ENCODE measurements around the gene MYO10.
A peak's percentile ranks its signal among the peaks of the same experiment; 100 is the strongest.
"Not testable (repeated sequence)": the region's sequence is repeated elsewhere in the genome, so short reads cannot be mapped to it uniquely, and the experiment has no call there.

The MYO10 gene

DNA sequence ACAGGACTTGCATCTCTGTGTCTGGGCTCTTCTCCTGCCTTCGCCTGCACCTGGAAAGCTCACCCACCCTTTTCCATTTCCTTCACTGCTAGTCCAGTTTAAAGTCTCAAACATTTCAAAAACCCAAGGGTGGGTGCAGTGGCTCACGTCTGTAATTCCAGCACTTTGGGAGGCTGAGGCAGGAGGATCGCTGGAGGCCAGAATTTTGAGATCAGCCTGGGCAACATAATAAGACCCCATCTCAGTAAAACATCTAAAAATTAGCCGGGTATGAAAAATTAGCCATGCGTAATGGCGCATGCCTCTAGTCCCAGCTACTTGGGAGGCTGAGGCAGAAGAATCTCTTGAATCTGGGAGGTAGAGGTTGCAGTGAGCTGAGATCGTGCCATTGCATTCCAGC is 179.4 kb downstream of the MYO10 start:
- H2AFZ ChIP-seq (ENCODE audit: low read depth, low read length), result no peak overlapping the region
- peaks cover 9% of the 10 kb centered on the region for H3K4me1 ChIP-seq (ENCODE audit: insufficient read depth, low read length)
- H3K9me3 ChIP-seq (ENCODE audit: low read length), result no peaks in the 10 kb centered on the region
- no peak overlapping the region for H3K4me3 ChIP-seq (ENCODE audit: low read length)
- peaks cover 17% of the 10 kb centered on the region for H3K36me3 ChIP-seq (ENCODE audit: insufficient read depth, low read length)
- H3K27me3 ChIP-seq (ENCODE audit: insufficient read depth, low read length), result no peaks in the 10 kb centered on the region

DNA sequence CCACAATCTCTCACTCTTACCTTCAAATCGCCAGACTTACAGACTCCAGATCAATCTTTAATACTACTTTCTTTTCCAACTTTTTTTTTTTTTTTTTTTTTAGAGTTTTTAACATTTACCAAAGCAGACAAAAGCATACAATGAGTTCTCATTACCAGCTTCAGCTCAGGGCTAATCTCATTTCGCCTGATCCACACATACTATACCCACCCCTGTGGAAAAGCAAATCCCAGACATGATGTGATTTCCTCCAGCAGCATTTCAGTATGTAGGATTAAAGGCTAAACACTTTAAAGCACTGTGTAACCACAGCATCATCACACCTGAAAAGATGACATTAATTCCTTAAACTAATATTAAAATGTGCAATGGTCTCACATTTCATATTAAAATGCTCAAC is 180.4 kb downstream of the MYO10 start:
- Histone ChIP-seq H3K4me1 (ENCODE audit: insufficient read depth, low read length) (peaks cover 10% of the 10 kb centered on the region), H3K4me3 (ENCODE audit: low read length) (no peak overlapping the region), H3K36me3 (ENCODE audit: insufficient read depth, low read length) (peaks cover 9% of the 10 kb centered on the region), H2AFZ (ENCODE audit: low read depth, low read length) (no peak overlapping the region), H3K27me3 (ENCODE audit: insufficient read depth, low read length) (no peaks in the 10 kb centered on the region), H3K9me3 (ENCODE audit: low read length) (no peaks in the 10 kb centered on the region)

DNA sequence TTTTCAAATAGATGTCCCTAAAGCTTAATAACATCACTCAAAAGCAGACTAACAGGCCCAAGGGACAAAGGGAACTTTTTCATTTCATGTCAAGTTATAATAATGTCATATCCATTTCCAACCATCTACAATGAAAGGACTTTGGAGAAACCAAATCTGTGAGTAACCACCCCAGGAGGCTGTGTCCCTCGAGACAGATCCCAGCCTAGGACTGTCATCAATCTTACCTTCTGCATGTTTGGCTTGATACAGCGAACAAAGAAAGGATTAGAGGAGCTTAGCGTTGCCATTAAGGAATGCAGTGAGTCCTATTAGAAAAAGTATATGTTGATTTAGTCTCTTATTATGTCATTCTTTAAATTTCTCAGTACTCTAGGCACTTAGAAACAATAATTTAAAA is 181.5 kb downstream of the MYO10 start:
- no peaks in the 10 kb centered on the region for H3K27me3 ChIP-seq (ENCODE audit: insufficient read depth, low read length)
- peaks cover 10% of the 10 kb centered on the region for H3K4me1 ChIP-seq (ENCODE audit: insufficient read depth, low read length)
- H2AFZ ChIP-seq (ENCODE audit: low read depth, low read length), result no peak overlapping the region
- no peak overlapping the region for H3K4me3 ChIP-seq (ENCODE audit: low read length)
- H3K9me3 ChIP-seq (ENCODE audit: low read length), result peaks cover 2% of the 10 kb centered on the region
- H3K36me3 ChIP-seq (ENCODE audit: insufficient read depth, low read length), result peaks cover 7% of the 10 kb centered on the region

DNA sequence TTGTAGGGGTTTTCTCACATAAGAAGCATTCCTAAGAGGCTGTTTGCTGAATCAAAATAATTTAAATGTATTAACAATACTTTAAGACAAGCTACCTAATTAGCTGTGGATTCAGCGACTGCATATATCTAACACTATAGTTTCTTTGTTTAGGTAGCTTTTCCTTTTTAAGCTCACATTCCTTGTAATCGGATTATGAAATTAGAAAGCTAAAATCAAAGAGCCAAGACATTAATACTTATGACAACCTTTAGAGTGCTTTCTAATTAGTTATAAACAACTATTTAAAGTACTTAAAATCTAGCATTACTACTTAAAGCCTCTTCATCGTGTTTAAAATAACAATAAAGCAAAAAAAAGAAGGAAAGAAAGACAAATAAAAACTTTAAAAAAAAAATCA is 182.0 kb downstream of the MYO10 start:
- Histone ChIP-seq H3K36me3 (ENCODE audit: insufficient read depth, low read length) (peaks cover 4% of the 10 kb centered on the region), H3K4me3 (ENCODE audit: low read length) (no peak overlapping the region), H3K27me3 (ENCODE audit: insufficient read depth, low read length) (no peaks in the 10 kb centered on the region), H3K4me1 (ENCODE audit: insufficient read depth, low read length) (peaks cover 6% of the 10 kb centered on the region), H3K9me3 (ENCODE audit: low read length) (peaks cover 2% of the 10 kb centered on the region), H2AFZ (ENCODE audit: low read depth, low read length) (no peak overlapping the region)

DNA sequence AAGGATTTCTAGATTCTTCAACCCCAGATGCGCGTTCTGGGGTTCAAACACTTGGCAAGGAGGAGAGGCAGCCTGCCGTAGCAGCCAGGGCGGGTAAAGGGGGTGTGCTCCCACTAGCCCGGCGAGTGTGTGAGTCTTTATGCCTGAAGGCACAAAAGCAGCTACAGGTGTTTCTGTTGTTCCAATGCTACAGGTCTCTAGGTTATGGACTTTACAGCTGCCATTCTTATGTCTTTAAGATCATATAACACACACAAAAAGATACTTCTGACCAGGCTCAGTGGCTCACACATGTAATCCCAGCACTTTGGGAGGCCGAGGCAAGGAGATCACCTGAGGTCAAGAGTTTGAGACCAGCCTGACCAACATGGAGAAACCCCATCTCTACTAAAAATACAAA is 185.6 kb downstream of the MYO10 start:
- Histone ChIP-seq H3K27me3 (ENCODE audit: insufficient read depth, low read length) (no peaks in the 10 kb centered on the region), H3K4me3 (ENCODE audit: low read length) (no peak overlapping the region), H2AFZ (ENCODE audit: low read depth, low read length) (no peak overlapping the region), H3K9me3 (ENCODE audit: low read length) (peaks cover 2% of the 10 kb centered on the region), H3K36me3 (ENCODE audit: insufficient read depth, low read length) (peaks cover 3% of the 10 kb centered on the region), H3K4me1 (ENCODE audit: insufficient read depth, low read length) (peaks cover 6% of the 10 kb centered on the region)

DNA sequence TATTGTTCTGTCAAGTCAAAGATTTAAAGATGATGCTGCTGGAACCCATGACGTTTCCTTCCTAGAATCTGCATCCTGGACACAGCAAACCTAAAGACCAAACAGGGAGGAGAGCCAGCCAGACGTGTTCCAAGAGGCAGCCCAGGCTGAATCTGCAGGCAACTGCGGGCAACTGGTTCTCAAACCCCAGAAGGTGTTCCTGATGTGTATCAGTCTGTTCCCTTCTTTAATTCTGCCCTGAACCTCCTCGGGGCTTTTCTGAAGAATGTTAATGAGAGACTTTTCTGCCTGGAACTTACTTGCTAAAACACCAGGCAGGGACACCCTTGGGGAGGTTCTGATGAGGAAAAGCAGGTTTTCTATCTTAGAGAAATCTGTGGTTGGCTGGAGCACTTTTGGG is 186.5 kb downstream of the MYO10 start:
- Histone ChIP-seq H3K4me1 (ENCODE audit: insufficient read depth, low read length) (peaks cover 6% of the 10 kb centered on the region), H3K4me3 (ENCODE audit: low read length) (no peak overlapping the region), H3K36me3 (ENCODE audit: insufficient read depth, low read length) (peaks cover 3% of the 10 kb centered on the region), H2AFZ (ENCODE audit: low read depth, low read length) (no peak overlapping the region), H3K9me3 (ENCODE audit: low read length) (peaks cover 2% of the 10 kb centered on the region), H3K27me3 (ENCODE audit: insufficient read depth, low read length) (no peaks in the 10 kb centered on the region)

DNA sequence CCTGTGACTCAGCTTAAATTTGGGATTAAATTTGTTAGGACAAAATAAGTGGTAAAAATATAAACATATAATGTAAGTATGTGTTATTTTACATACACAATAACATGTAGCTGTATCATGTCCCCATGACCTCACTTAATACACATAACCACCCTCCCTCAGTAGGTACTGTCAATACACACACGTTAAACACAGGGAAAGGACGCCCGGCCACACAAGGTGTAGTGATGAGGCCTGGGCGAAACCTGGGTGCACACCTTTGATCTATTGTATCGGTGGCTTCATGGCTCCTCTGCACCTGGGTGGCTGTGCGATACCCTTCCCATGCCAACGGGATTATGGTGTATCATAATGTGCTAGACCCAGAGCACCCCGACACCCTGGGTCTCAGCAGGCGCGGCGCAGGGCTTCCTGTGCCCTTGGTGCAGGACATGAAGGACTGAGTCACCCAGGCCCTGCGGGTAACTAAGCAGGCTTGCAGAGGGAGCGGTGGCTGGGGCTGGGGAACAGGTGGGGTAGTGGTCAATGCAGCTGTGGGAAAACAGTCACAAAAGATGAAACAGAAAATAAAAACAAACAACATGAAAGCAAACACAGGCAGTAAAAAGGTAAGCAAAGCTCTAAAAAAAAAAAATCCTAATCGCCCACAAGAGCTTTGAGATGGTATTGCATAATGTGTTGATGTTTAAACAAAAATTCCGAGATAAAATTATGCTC is 191.8 kb downstream of the MYO10 start:
- Histone ChIP-seq H3K4me3 (ENCODE audit: low read length) (no peak overlapping the region), H3K9me3 (ENCODE audit: low read length) (no peaks in the 10 kb centered on the region), H2AFZ (ENCODE audit: low read depth, low read length) (no peak overlapping the region), H3K36me3 (ENCODE audit: insufficient read depth, low read length) (peaks cover 3% of the 10 kb centered on the region), H3K27me3 (ENCODE audit: insufficient read depth, low read length) (no peaks in the 10 kb centered on the region), H3K4me1 (ENCODE audit: insufficient read depth, low read length) (peaks cover 16% of the 10 kb centered on the region)

DNA sequence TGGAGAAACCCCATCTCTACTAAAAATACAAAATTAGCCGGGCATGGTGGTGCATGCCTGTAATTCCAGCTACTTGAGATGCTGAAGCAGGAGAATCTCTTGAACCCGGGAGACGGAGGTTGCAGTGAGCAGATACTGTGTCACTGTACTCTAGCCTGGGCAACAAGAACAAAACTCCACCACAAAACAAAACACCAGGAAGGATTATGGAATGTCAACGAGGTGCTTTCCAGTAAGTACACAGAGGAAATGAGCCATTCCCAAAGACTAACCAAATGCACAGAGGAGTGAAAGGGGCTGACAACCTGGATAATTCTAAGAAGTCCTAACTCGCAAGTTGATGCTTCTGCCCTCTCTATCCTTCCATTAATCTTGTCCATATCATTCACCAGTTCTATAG is 193.2 kb downstream of the MYO10 start:
- Histone ChIP-seq H3K36me3 (ENCODE audit: insufficient read depth, low read length) (no peaks in the 10 kb centered on the region), H3K4me3 (ENCODE audit: low read length) (no peak overlapping the region), H2AFZ (ENCODE audit: low read depth, low read length) (no peak overlapping the region), H3K27me3 (ENCODE audit: insufficient read depth, low read length) (no peaks in the 10 kb centered on the region), H3K4me1 (ENCODE audit: insufficient read depth, low read length) (peaks cover 21% of the 10 kb centered on the region), H3K9me3 (ENCODE audit: low read length) (no peaks in the 10 kb centered on the region)

DNA sequence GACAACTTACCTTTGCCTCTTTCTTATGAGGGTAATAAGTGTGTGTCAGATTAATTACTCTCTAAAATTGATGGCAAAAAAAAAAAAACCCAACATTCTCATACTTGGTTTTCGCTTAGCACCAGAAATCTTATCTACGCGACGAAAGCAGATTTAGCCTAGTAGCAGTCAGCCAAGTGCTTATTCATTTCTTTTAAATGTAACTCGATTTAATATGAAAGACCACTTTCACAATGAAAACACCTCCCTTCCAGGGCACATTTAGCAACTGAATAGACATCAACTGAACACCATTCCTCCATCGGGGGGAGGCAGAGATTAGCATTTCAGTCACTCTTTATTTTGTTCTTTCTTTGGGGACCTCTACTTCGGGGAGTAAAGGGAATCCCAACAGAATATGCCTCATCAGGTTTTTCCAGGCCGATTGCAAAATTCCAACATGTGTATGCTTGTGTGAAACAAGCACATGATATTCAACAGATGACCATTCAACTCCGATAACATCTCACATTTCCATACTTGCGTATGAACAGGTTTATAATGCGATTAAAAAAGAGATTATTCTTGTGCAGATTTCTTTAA is 195.2 kb downstream of the MYO10 start:
- Histone ChIP-seq H2AFZ (ENCODE audit: low read depth, low read length) (no peak overlapping the region), H3K27me3 (ENCODE audit: insufficient read depth, low read length) (no peaks in the 10 kb centered on the region), H3K36me3 (ENCODE audit: insufficient read depth, low read length) (no peaks in the 10 kb centered on the region), H3K9me3 (ENCODE audit: low read length) (no peaks in the 10 kb centered on the region), H3K4me1 (ENCODE audit: insufficient read depth, low read length) (peaks cover 41% of the 10 kb centered on the region), H3K4me3 (ENCODE audit: low read length) (peak overlapping the region; percentile 79)

DNA sequence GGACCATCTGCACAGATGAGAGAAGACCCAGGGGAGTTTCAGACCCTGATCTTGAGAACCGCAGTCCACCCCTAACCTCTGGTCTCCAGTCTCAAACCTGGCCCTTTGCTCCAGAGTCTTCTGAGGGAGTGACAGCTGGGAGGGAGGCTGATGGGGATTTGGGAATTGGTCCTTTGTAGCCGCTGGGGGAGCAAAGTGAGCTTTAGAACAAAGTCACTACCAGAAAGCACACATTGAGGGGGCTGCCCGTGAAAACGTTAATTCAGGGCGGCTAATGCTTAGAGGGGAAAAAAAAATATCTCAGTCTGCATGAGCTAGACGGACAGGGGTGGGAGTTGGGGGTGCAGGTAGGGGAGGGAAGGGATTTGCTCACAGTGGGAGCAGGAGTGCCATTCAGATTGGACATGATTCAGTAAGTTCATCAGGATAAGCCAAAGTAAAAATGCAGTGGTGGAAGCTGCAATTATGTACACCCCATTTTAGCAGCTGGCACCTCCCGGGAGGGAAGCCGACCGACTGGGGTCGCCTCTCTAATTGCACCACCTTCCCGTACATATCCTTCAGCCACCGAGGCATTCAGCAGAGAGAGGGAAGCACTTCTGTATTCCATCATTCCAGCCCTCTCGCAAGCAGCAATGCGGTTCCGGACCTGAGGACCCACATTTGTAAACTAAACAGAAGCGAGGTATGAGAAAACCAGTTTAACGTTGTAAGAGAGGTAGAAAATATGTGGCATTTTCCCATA is 195.8 kb downstream of the MYO10 start:
- peaks cover 48% of the 10 kb centered on the region for H3K4me1 ChIP-seq (ENCODE audit: insufficient read depth, low read length)
- H3K9me3 ChIP-seq (ENCODE audit: low read length), result no peaks in the 10 kb centered on the region
- H2AFZ ChIP-seq (ENCODE audit: low read depth, low read length), result no peak overlapping the region
- H3K36me3 ChIP-seq (ENCODE audit: insufficient read depth, low read length), result no peaks in the 10 kb centered on the region
- no peaks in the 10 kb centered on the region for H3K27me3 ChIP-seq (ENCODE audit: insufficient read depth, low read length)
- peak overlapping the region; percentile 79 for H3K4me3 ChIP-seq (ENCODE audit: low read length)

DNA sequence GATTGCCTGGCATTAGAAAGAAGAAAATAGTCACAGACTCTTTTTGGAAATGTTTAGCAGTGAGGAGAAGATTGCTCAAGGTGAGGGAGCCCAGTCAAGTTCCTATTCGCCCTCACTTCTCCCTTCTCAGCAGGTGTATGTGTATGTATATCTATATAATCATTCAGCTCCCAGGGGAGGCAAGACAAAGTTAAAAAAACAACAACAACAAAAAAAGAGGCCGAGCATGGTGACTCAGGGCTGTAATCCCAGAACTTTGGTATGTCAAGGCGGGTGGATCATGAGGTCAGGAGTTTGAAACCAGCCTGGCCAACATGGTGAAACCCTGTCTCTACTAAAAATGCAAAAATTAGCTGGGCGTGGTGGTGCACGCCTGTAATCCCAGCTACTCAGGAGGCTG is 197.7 kb downstream of the MYO10 start:
- not testable (repeated sequence) for H3K36me3 ChIP-seq (ENCODE audit: insufficient read depth, low read length); H3K27me3 ChIP-seq (ENCODE audit: insufficient read depth, low read length); H3K4me3 ChIP-seq (ENCODE audit: low read length); H2AFZ ChIP-seq (ENCODE audit: low read depth, low read length); H3K9me3 ChIP-seq (ENCODE audit: low read length)
- peaks cover 65% of the 10 kb centered on the region for H3K4me1 ChIP-seq (ENCODE audit: insufficient read depth, low read length)

DNA sequence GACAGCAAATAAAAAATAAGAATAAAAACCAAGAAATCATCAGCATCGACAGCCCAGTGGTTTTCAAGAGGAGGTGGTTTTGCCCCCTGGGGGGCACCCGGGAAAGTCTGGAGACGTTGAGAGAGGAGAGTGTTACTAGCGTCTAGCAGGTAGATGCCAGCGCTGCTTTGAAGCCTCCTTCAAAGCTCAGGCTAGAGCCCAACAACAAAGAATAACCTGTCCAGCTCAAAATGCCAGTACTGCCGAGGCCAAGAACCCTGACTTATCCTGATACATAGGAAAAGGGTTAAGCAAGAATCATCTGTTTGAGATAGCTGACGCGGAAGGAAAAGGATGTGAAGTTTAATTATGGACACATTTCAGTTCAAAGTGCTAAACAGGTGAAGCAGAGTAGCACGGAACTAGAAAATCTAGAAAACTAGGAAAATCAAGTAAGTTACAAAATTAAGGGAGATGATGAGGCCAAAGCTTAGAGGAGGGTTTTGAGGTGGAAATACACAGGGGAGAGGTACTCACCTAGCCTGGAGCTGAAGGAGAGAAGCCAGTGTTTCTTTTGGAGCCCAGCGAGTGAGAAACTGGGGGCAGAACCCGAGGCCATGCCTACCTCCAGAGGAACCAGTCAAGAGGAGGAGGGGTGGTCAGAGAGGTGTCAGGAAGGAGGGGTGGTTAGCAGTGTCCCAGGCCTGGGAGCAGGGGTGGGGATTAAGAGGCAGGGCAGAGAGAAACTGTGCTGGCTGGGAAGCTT is 198.3 kb downstream of the MYO10 start:
- H3K36me3 ChIP-seq (ENCODE audit: insufficient read depth, low read length), result no peaks in the 10 kb centered on the region
- H3K27me3 ChIP-seq (ENCODE audit: insufficient read depth, low read length), result no peaks in the 10 kb centered on the region
- H2AFZ ChIP-seq (ENCODE audit: low read depth, low read length), result no peak overlapping the region
- no peaks in the 10 kb centered on the region for H3K9me3 ChIP-seq (ENCODE audit: low read length)
- H3K4me3 ChIP-seq (ENCODE audit: low read length), result no peak overlapping the region
- peaks cover 68% of the 10 kb centered on the region for H3K4me1 ChIP-seq (ENCODE audit: insufficient read depth, low read length)

DNA sequence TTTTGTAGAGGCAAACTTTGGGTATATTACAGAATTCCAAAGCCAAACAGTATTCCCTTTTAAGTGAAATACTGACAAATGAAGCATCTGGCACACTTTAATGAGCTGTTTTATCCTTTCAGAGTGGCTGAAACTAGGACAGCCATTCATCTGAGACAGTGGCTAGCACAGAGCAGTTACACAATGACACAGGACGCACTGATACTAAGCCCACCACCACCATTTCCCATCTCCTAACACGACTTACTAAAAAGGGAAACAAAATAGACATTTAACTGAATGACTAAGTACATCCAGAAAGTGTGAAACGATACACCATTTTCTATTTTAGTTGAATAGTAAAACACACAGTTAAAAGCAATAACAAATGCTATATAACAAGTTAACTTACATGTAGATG is 198.9 kb downstream of the MYO10 start:
- H3K27me3 ChIP-seq (ENCODE audit: insufficient read depth, low read length), result no peaks in the 10 kb centered on the region
- H3K4me3 ChIP-seq (ENCODE audit: low read length), result no peak overlapping the region
- H3K36me3 ChIP-seq (ENCODE audit: insufficient read depth, low read length), result no peaks in the 10 kb centered on the region
- peaks cover 69% of the 10 kb centered on the region for H3K4me1 ChIP-seq (ENCODE audit: insufficient read depth, low read length)
- no peaks in the 10 kb centered on the region for H3K9me3 ChIP-seq (ENCODE audit: low read length)
- no peak overlapping the region for H2AFZ ChIP-seq (ENCODE audit: low read depth, low read length)

Measured in neuron (in vitro differentiated cells).